OCI-LY1 (cell line): ENCODE results near the gene FYN.

Experiments
- H2AFZ ChIP-seq: fragments of 200-600 bp; sonication (generic), shearing (Covaris generic); 2 replicates; pipeline ENCODE4 v1.6.0; 2014; ENCODE audit warnings: antibody characterized with exemption, mild to moderate bottlenecking, low read length
- H3F3A ChIP-seq: fragments of 200-600 bp; sonication (generic), shearing (Covaris generic); 2 replicates; pipeline ENCODE4 v1.6.0; 2014; ENCODE audit warnings: mild to moderate bottlenecking, antibody characterized with exemption, low read length, moderate library complexity; ENCODE audit not compliant: insufficient read depth
- H3K27ac ChIP-seq: fragments of 200-600 bp; sonication (generic); 2 replicates; pipeline ENCODE4 v1.5.1; 2014; ENCODE audit warnings: low read length, mixed run types, mild to moderate bottlenecking, low read depth; ENCODE audit not compliant: poor library complexity, severe bottlenecking
- H3K27me3 ChIP-seq: fragments of 200-600 bp; sonication (generic); 2 replicates; pipeline ENCODE4 v1.6.0; 2014; ENCODE audit warnings: antibody characterized with exemption, mild to moderate bottlenecking, low read length, moderate library complexity; ENCODE audit not compliant: insufficient read depth
- H3K36me3 ChIP-seq: fragments of 200-600 bp; sonication (generic); 2 replicates; pipeline ENCODE4 v1.6.1; 2014; ENCODE audit warnings: mild to moderate bottlenecking, antibody characterized with exemption, low read length, moderate library complexity, mixed read lengths; ENCODE audit not compliant: insufficient read depth
- H3K4me1 ChIP-seq: fragments of 200-600 bp; sonication (generic); 2 replicates; pipeline ENCODE4 v1.5.1; 2014; ENCODE audit warnings: mild to moderate bottlenecking, low read length, moderate library complexity; ENCODE audit not compliant: insufficient read depth, severe bottlenecking
- H3K4me2 ChIP-seq: fragments of 200-600 bp; sonication (generic), shearing (Covaris generic); 2 replicates; pipeline ENCODE4 v1.6.1; 2014; ENCODE audit warnings: low read length
- H3K4me3 ChIP-seq: fragments of 200-600 bp; sonication (generic); 2 replicates; pipeline ENCODE4 v1.5.1; 2014; ENCODE audit warnings: low read length, low read depth, mild to moderate bottlenecking, mixed read lengths; ENCODE audit not compliant: poor library complexity, severe bottlenecking
- H3K79me2 ChIP-seq: fragments of 200-600 bp; shearing (Covaris generic); 2 replicates; pipeline ENCODE4 v1.6.1; 2016; ENCODE audit warnings: mixed run types, low read length, mixed read lengths; ENCODE audit not compliant: insufficient read depth
- H3K9ac ChIP-seq: fragments of 200-600 bp; sonication (generic), shearing (Covaris generic); 2 replicates; pipeline ENCODE4 v1.6.1; 2014; ENCODE audit warnings: mild to moderate bottlenecking, low read length, mixed read lengths
- H3K9me2 ChIP-seq: fragments of 200-600 bp; sonication (generic), shearing (Covaris generic); 2 replicates; pipeline ENCODE4 v1.6.1; 2014; ENCODE audit warnings: low read depth, mild to moderate bottlenecking, low read length, mixed read lengths
- H3K9me3 ChIP-seq: fragments of 200-600 bp; shearing (Covaris generic); 2 replicates; pipeline ENCODE4 v1.6.1; 2014; ENCODE audit warnings: low read length, mixed read lengths
- H4K20me1 ChIP-seq: fragments of 200-600 bp; sonication (generic), shearing (Covaris generic); 2 replicates; pipeline ENCODE4 v1.6.0; 2016; ENCODE audit warnings: mild to moderate bottlenecking, low read length; ENCODE audit not compliant: insufficient read depth
- CTCF ChIP-seq: fragments of 200-600 bp; sonication (generic), shearing (Covaris generic); IDR thresholded peaks from 2 replicates; pipeline ENCODE4 v1.5.1; 2017; ENCODE audit warnings: mild to moderate bottlenecking, antibody characterized with exemption, low read length, moderate library complexity, mixed read lengths
- EZH2 ChIP-seq: fragments of 200-600 bp; sonication (generic), shearing (Covaris generic); IDR thresholded peaks from 2 replicates; pipeline ENCODE4 v1.8.0; 2017; ENCODE audit warnings: borderline replicate concordance, mixed run types, mild to moderate bottlenecking, antibody characterized with exemption, low read length, moderate library complexity, mixed read lengths

The FYN gene

GRCh38 chr6:111803371-111803770, 69.9 kb downstream of the FYN start:
- Histone ChIP-seq H3K4me1 (no peaks in the 10 kb centered on the region), H4K20me1 (no peaks in the 10 kb centered on the region), H3K4me2 (no peak overlapping the region), H3K9me3 (no peaks in the 10 kb centered on the region), H3F3A (no peaks in the 10 kb centered on the region), H3K27me3 (no peaks in the 10 kb centered on the region), H3K36me3 (no peaks in the 10 kb centered on the region), H3K4me3 (no peak overlapping the region), H3K79me2 (no peaks in the 10 kb centered on the region), H3K9ac (no peak overlapping the region), H3K9me2 (no peaks in the 10 kb centered on the region), H2AFZ (no peak overlapping the region), H3K27ac (no peak overlapping the region)
- TF ChIP-seq CTCF: no peak
- TF ChIP-seq EZH2: no peak

GRCh38 chr6:111802720-111803330, 70.4 kb downstream of the FYN start:
- Histone ChIP-seq H3K36me3 (no peaks in the 10 kb centered on the region), H3K9ac (no peak overlapping the region), H3K9me2 (no peaks in the 10 kb centered on the region), H3K9me3 (no peaks in the 10 kb centered on the region), H3K27me3 (no peaks in the 10 kb centered on the region), H3K27ac (no peak overlapping the region), H3K4me3 (no peak overlapping the region), H3F3A (no peaks in the 10 kb centered on the region), H3K4me1 (no peaks in the 10 kb centered on the region), H2AFZ (no peak overlapping the region), H3K4me2 (no peak overlapping the region), H3K79me2 (no peaks in the 10 kb centered on the region), H4K20me1 (no peaks in the 10 kb centered on the region)
- no peak for TF ChIP-seq EZH2
- TF ChIP-seq CTCF: no peak

GRCh38 chr6:111802015-111802414, 71.2 kb downstream of the FYN start:
- Histone ChIP-seq H3K79me2 (no peaks in the 10 kb centered on the region), H4K20me1 (no peaks in the 10 kb centered on the region), H3K36me3 (no peaks in the 10 kb centered on the region), H3K9me2 (no peaks in the 10 kb centered on the region), H3K4me3 (no peak overlapping the region), H3F3A (no peaks in the 10 kb centered on the region), H3K9me3 (no peaks in the 10 kb centered on the region), H3K4me1 (no peaks in the 10 kb centered on the region), H3K27ac (no peak overlapping the region), H3K9ac (no peak overlapping the region), H2AFZ (no peak overlapping the region), H3K27me3 (no peaks in the 10 kb centered on the region), H3K4me2 (no peak overlapping the region)
- TF ChIP-seq EZH2 (no peak), CTCF (no peak)
